HS-5 (cell line): ENCODE measurements around the gene NEB.
A peak's percentile ranks its signal among the peaks of the same experiment; 100 is the strongest.
"Not testable (repeated sequence)": the region's sequence is repeated elsewhere in the genome, so short reads cannot be mapped to it uniquely, and the experiment has no call there.

Source experiments
- DNase-seq: peaks from one replicate; pipeline ENCODE4 v3.0.0-alpha.2; 2012; ENCODE audit warnings: low read depth

The NEB gene

GRCh38 chr2:151557883-151558282 lies 176.4 kb downstream of the NEB start:
- DNase-seq, result not testable (repeated sequence)

- DNase-seq, result no peak
Measured at GRCh38 chr2:151556121-151556520, 178.2 kb downstream of the NEB start.

- DNase-seq, result no peak
Measured at GRCh38 chr2:151552287-151552686, 182.0 kb downstream of the NEB start.

GRCh38 chr2:151551556-151551955 lies 182.7 kb downstream of the NEB start:
- no peak for DNase-seq

GRCh38 chr2:151549191-151549590 lies 185.1 kb downstream of the NEB start:
- DNase-seq, result no peak

GRCh38 chr2:151544449-151544848 lies 189.8 kb downstream of the NEB start:
- no peak for DNase-seq

GRCh38 chr2:151543876-151544275 lies 190.4 kb downstream of the NEB start:
- DNase-seq, result no peak

GRCh38 chr2:151534001-151534400 lies 200.3 kb downstream of the NEB start:
- DNase-seq, result no peak

- no peak for DNase-seq
Measured at GRCh38 chr2:151533127-151533526, 201.1 kb downstream of the NEB start.

GRCh38 chr2:151526572-151527090 lies 207.6 kb downstream of the NEB start:
- DNase-seq, result no peak

GRCh38 chr2:151525821-151526373 lies 208.4 kb downstream of the NEB start:
- DNase-seq, result no peak

- peak; percentile 11 for DNase-seq
Measured at GRCh38 chr2:151523850-151524249, 210.4 kb downstream of the NEB start.

GRCh38 chr2:151522556-151522955 lies 211.7 kb downstream of the NEB start:
- no peak for DNase-seq

- DNase-seq, result no peak
Measured at GRCh38 chr2:151520976-151521375, 213.3 kb downstream of the NEB start.

- no peak for DNase-seq
Measured at GRCh38 chr2:151518802-151519201, 215.5 kb downstream of the NEB start.

GRCh38 chr2:151508519-151508918 lies 225.8 kb downstream of the NEB start:
- no peak for DNase-seq

GRCh38 chr2:151506170-151506569 lies 228.1 kb downstream of the NEB start:
- no peak for DNase-seq

GRCh38 chr2:151498178-151498577 lies 236.1 kb downstream of the NEB start:
- DNase-seq, result no peak

GRCh38 chr2:151491496-151491895 lies 242.8 kb downstream of the NEB start:
- DNase-seq, result no peak

- DNase-seq, result no peak
Measured at GRCh38 chr2:151490276-151490675, 244.0 kb downstream of the NEB start.

- DNase-seq, result no peak
Measured at GRCh38 chr2:151486053-151486452, 248.2 kb downstream of the NEB start.

- no peak for DNase-seq
Measured at GRCh38 chr2:151484100-151484499, 250.2 kb downstream of the NEB start.

GRCh38 chr2:151483546-151483945 lies 250.7 kb downstream of the NEB start:
- no peak for DNase-seq

- no peak for DNase-seq
Measured at GRCh38 chr2:151482171-151482725, 252.0 kb downstream of the NEB start.
